Mesothelial cell of epicardium (in vitro differentiated cells): Measurements from ENCODE around the gene FAM135A. TPM values are rescaled to one million over a fixed set of nuclear protein-coding genes. Genes with fewer than 3 reads are reported as not detected.
A peak's percentile ranks its signal among the peaks of the same experiment; 100 is the strongest.

Source experiments
- DNase-seq, 2 experiments: peaks; one replicate each; pipeline ENCODE4 v3.0.0; 2021; ENCODE audit warnings: low spot score in 2 of 2; ENCODE audit not compliant: unreplicated experiment in 2 of 2
- H3K27ac Mint-ChIP-seq: 2 replicates; pipeline ENCODE4 v1.8.0; 2021; ENCODE audit warnings: mixed read lengths
- H3K27me3 Mint-ChIP-seq: 2 replicates; pipeline ENCODE4 v1.8.0; 2021; ENCODE audit warnings: low read depth, mixed read lengths
- H3K36me3 Mint-ChIP-seq: 2 replicates; pipeline ENCODE4 v1.8.0; 2021; ENCODE audit warnings: mixed read lengths
- H3K4me1 Mint-ChIP-seq: 2 replicates; pipeline ENCODE4 v1.8.0; 2021; ENCODE audit warnings: mixed read lengths
- H3K4me3 Mint-ChIP-seq: 2 replicates; pipeline ENCODE4 v1.8.0; 2021; ENCODE audit warnings: mild to moderate bottlenecking, moderate library complexity, mixed read lengths
- H3K9me3 Mint-ChIP-seq: 2 replicates; pipeline ENCODE4 v1.8.0; 2021; ENCODE audit warnings: mixed read lengths
- total RNA-seq: library from RNA; stranded (reverse); gene quantifications from 3 replicates; pipeline ENCODE4 v1.2.1, GENCODE V29; 2021
- TF ChIP-seq, protein P1 (sequence below): fragments of 200-600 bp; sonication (generic); IDR thresholded peaks from one replicate; pipeline ENCODE4 v1.5.0; 2021; ENCODE audit warnings: antibody characterized with exemption; ENCODE audit not compliant: unreplicated experiment

Gene FAM135A
- total RNA-seq, 1 donor from 2014 or later = 24.8 TPM

DNA sequence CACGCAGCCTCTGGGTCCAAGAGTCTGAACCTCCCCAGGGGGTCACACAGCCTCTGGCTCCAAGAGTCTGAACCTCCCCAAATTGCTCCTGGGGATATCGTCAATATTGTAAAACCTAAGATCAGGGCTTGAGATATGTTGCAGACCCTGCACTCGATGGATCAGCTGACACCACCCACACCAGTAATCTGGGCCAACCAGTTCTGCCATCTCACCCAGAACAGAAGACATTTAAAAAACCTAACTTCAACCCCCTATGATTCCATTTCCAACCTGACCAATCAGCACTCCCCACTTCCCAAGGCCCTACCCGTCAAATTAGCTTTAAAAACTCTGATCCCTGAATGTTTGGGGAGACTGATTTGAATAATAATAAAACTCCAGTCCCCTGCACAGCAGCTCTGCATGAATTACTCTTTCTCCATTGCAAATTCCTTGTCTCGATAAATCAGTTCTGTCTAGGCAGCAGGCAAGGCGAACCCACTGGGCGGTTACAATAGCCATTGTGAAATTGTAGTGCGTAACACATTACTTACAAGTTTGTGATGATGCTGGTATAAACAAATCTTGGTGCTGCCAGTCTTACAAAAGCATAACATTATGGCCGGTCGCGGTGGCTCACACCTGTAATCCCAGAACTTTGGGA lies 32.4 kb upstream of the FAM135A start:
- Mint-ChIP-seq H3K4me3 (no peak overlapping the region), H3K27ac (peak overlapping the region; percentile 31), H3K36me3 (no peaks in the 10 kb centered on the region), H3K9me3 (no peaks in the 10 kb centered on the region), H3K27me3 (peaks cover 6% of the 10 kb centered on the region), H3K4me1 (peaks cover 4% of the 10 kb centered on the region)
- DNase-seq = no peak
- TF ChIP-seq, protein P1, sequence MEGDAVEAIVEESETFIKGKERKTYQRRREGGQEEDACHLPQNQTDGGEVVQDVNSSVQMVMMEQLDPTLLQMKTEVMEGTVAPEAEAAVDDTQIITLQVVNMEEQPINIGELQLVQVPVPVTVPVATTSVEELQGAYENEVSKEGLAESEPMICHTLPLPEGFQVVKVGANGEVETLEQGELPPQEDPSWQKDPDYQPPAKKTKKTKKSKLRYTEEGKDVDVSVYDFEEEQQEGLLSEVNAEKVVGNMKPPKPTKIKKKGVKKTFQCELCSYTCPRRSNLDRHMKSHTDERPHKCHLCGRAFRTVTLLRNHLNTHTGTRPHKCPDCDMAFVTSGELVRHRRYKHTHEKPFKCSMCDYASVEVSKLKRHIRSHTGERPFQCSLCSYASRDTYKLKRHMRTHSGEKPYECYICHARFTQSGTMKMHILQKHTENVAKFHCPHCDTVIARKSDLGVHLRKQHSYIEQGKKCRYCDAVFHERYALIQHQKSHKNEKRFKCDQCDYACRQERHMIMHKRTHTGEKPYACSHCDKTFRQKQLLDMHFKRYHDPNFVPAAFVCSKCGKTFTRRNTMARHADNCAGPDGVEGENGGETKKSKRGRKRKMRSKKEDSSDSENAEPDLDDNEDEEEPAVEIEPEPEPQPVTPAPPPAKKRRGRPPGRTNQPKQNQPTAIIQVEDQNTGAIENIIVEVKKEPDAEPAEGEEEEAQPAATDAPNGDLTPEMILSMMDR = no peak

DNA sequence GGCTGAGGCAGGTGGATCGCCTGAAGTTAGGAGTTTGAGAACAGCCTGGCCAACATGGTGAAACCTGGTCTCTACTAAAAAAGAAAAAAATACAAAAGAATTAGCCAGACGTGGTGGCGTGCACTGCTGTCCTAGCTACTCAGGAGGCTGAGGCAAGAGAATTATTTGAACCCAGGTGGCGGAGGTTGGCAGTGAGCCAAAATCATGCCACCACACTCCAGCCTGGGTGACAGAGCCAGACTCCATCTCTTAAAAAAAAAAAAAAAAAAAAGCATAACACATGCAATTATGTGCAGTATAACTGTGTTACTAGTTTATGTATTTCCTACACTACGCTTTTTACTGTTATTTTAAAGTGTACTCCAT lies 31.9 kb upstream of the FAM135A start:
- no peaks in the 10 kb centered on the region for H3K9me3 Mint-ChIP-seq
- DNase-seq = no peak
- H3K27ac Mint-ChIP-seq = no peak overlapping the region
- peaks cover 4% of the 10 kb centered on the region for H3K27me3 Mint-ChIP-seq
- no peaks in the 10 kb centered on the region for H3K36me3 Mint-ChIP-seq
- TF ChIP-seq, protein P1 = no peak
- H3K4me3 Mint-ChIP-seq = no peak overlapping the region
- H3K4me1 Mint-ChIP-seq = peaks cover 4% of the 10 kb centered on the region

DNA sequence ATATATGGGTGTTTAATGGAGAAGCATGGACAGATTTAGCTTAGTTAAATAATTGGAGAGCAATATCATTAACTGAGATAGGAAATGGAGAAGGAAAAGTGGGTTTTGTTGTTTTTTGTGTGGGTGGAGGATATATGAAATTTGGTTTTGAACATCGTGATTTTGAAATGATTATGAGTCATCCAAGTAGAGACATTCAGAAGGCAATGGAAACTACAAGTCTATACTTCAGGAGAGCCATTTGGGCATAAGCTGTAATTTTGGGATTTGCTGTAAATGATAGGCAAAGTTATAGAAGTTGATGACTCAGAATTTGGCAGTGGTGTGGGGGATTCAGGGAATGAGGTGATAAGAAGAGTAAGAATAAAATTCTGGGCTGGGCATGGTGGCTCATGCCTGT lies 27.4 kb upstream of the FAM135A start:
- H3K27ac Mint-ChIP-seq = no peak overlapping the region
- H3K4me3 Mint-ChIP-seq = no peak overlapping the region
- no peaks in the 10 kb centered on the region for H3K9me3 Mint-ChIP-seq
- H3K27me3 Mint-ChIP-seq = peaks cover 12% of the 10 kb centered on the region
- no peaks in the 10 kb centered on the region for H3K36me3 Mint-ChIP-seq
- peaks cover 1% of the 10 kb centered on the region for H3K4me1 Mint-ChIP-seq
- TF ChIP-seq, protein P1 = no peak
- DNase-seq = no peak

DNA sequence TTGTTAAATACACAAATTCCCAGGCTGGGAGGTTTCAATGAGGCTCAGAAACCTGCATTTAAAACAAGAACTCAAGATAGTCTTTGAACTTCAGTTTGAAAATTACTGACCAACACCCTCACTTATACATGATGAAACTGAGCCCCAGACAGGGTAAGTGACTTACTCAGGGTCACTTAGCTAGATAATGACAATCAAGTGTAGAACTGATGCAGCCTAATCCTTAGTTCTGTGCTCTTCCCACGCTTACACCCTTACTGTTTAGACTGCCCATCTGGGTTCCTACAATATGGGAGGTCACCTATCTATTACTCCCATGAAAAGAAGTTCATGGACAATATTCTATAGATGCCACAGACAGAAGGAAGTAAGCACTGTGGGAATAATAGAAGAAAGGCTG lies 24.5 kb upstream of the FAM135A start:
- TF ChIP-seq, protein P1 = no peak
- no peak for DNase-seq
- no peaks in the 10 kb centered on the region for H3K36me3 Mint-ChIP-seq
- H3K4me1 Mint-ChIP-seq = no peaks in the 10 kb centered on the region
- H3K27me3 Mint-ChIP-seq = peaks cover 28% of the 10 kb centered on the region
- no peaks in the 10 kb centered on the region for H3K9me3 Mint-ChIP-seq
- no peak overlapping the region for H3K4me3 Mint-ChIP-seq
- no peak overlapping the region for H3K27ac Mint-ChIP-seq

DNA sequence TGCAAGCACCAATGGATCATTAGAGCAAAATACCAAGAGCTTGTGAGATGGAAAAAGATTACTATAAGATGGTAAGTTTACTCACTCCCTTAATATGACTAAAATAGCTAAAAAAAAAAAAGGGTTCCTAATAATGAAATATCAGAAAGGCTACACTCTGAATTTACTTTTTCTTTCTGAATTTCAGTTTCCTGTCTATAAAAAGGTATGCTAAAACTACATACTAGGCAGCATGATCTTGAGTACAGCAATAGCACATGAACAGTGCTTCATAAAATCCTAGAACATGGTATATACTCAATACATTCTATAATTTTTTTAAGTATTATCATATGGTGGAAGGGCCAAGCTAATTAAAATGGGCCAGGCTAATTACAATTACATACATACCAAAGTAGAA lies 24.0 kb upstream of the FAM135A start:
- Mint-ChIP-seq H3K36me3 (no peaks in the 10 kb centered on the region), H3K4me3 (no peak overlapping the region), H3K9me3 (no peaks in the 10 kb centered on the region), H3K4me1 (no peaks in the 10 kb centered on the region), H3K27ac (no peak overlapping the region), H3K27me3 (peaks cover 28% of the 10 kb centered on the region)
- no peak for DNase-seq
- TF ChIP-seq, protein P1 = no peak

DNA sequence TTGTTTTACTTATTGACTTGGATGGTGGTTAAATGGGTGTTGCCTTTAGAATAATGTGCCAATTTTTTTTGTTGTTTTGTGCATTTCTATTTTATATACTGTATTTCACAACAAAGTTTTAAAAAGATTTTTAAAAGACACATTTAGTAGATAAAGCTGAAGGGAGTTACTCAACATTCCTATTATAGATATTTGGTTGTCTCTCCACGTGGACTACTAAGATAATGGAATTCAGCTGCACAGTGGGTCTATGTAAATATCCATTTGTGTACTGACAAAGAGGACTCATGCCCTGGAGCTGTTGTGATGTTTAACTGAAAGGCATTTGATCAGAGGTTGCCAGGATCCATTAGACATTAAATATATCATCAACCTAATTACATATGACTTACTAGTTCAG lies 23.2 kb upstream of the FAM135A start:
- Mint-ChIP-seq H3K36me3 (no peaks in the 10 kb centered on the region), H3K27me3 (peaks cover 28% of the 10 kb centered on the region), H3K4me3 (no peak overlapping the region), H3K27ac (no peak overlapping the region), H3K4me1 (peaks cover 3% of the 10 kb centered on the region), H3K9me3 (no peaks in the 10 kb centered on the region)
- no peak for DNase-seq
- TF ChIP-seq, protein P1 = no peak
